ENCODE measurements around the gene MYO1A.
"Not testable (repeated sequence)": the region's sequence is repeated elsewhere in the genome, so short reads cannot be mapped to it uniquely, and the experiment has no call there.

MYO1A gene

GRCh38 chr12:56991319-56992246 lies 58.3 kb downstream of the MYO1A start:
- DNase-seq: no peak

- no peak for DNase-seq
Measured at GRCh38 chr12:56990648-56991318, 59.1 kb downstream of the MYO1A start.

DNA sequence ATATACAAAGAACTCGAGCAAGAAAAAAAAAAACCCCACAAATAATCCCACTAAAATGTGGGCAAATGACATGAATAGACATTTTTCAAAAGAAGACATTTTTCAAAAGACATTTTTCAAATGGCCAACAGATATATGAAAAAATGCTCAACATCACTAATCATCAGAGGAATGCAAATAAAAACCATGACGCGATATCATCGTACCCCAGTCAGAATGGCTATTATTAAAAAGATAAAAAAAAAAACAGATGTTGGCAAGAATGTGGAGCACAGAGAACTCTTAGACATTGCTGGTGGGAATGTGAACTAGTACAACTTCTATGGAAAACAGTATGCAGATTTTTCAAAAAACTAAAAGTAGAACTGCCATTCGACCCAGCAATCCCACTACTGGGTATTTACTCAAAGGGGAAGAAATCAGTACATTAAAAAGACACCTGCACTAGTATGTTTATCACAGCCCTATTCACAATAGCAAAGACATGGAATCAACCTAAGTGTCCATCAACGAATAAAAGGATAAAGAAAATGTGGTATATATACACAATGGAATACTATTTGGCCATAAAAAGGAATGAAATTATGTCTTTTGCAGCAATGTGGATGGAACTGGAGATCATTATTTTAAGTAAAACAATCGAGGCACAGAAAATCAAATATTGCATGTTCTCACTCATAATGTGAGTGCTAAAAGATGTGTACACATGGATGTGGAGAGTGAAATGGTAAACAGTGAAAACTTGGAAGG lies 59.9 kb downstream of the MYO1A start:
- no peak for DNase-seq

- DNase-seq: no peak
Measured at GRCh38 chr12:56988207-56988739, 61.7 kb downstream of the MYO1A start.

- peak; percentile 73 for DNase-seq
Measured at GRCh38 chr12:56987551-56988053, 62.3 kb downstream of the MYO1A start.

DNA sequence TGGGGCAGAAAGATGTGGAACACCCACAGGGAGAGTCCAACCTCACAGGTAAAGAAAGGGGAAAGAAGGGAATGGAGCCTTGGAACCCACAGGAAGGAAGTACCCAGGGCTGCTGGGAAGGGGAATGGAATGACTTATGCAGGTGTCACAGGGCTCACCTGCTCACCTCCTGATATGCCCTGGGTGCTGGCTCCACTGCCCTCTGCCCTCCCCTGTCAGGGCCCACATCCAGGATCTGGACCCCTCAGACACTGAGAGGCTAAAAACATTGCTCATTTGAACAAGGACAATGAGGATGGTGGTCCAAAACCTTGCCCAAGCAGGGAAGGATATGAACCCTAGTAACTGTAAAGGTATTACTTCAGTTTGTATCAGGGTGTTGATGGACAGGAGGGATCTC lies 62.9 kb downstream of the MYO1A start:
- no peak for DNase-seq

GRCh38 chr12:56985714-56986113 lies 64.2 kb downstream of the MYO1A start:
- DNase-seq: not testable (repeated sequence)

DNA sequence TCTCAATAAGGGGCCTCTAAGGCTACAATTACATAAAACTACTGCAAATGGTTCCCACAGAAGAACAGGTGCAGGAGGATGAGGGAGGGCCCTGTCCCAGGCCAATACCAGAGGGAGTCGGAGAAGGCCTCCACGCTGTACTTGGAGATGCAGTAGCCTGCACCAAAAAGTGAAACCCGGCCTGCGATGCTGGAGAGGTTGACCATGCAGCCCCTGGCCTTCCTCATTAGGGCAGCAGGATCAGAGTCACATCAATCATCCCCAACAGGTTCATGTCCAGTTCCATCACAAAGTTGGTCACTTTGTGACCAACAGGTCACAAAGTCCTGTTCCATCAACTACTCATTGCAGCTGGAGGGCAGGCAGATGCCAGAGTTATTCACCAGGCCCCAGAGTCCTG lies 66.5 kb downstream of the MYO1A start:
- DNase-seq: no peak

- not testable (repeated sequence) for DNase-seq
Measured at GRCh38 chr12:56982578-56983236, 67.2 kb downstream of the MYO1A start.

GRCh38 chr12:56980941-56981530 lies 68.9 kb downstream of the MYO1A start:
- DNase-seq: no peak

GRCh38 chr12:56980268-56980667 lies 69.7 kb downstream of the MYO1A start:
- DNase-seq: no peak

DNA sequence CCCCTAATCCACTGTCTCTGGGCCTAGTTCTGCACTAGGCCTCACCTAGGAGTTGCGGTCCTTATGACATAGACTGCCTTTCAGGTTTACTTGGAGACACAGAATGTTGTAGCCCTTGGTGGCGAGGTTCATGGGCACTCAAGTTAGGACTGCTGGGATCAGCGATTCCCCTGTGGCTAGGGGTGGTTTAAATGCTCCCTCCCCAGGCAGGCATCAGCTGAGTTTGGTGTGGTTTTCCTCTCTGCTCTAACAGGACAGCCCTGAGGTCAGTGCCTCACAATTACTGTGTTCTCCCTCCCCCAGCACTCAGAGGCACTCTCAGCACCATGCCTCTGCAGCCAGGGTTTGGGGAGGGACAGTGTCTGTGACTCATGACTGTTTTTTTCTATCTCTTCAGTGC lies 70.3 kb downstream of the MYO1A start:
- DNase-seq: no peak
